Calu3 (cell line): ENCODE data around the gene CBY1. TPM values are rescaled to one million over a fixed set of nuclear protein-coding genes. Genes with fewer than 3 reads are reported as not detected.
A peak's percentile ranks its signal among the peaks of the same experiment; 100 is the strongest.

Source experiments
- BruUV-seq: library from RNA; stranded (reverse); fragments of 400-500 nt; replicated peaks from 2 replicates; lab custom pipeline; 2021; lab: Mats Ljungman, UMichigan
- CTCF ChIA-PET: fragments of 300-600 bp; sonication (Branson Sonifier 250); formaldehyde crosslinking; loops from one replicate; lab custom pipeline; 2022; ENCODE audit warnings: antibody characterized with exemption; lab: Charles Lee
- DNase-seq: peaks from one replicate; pipeline ENCODE4 v3.0.0; 2022
- H3K27ac Mint-ChIP-seq: one replicate; pipeline ENCODE4 v1.8.0; 2022; ENCODE audit warnings: mixed read lengths; ENCODE audit not compliant: unreplicated experiment
- H3K27me3 Mint-ChIP-seq: one replicate; pipeline ENCODE4 v1.8.0; 2022; ENCODE audit warnings: mixed read lengths; ENCODE audit not compliant: unreplicated experiment
- H3K36me3 Mint-ChIP-seq: one replicate; pipeline ENCODE4 v1.8.0; 2022; ENCODE audit warnings: mild to moderate bottlenecking, moderate library complexity, mixed read lengths; ENCODE audit not compliant: insufficient read depth, unreplicated experiment
- H3K4me1 Mint-ChIP-seq: one replicate; pipeline ENCODE4 v1.8.0; 2022; ENCODE audit warnings: mild to moderate bottlenecking, low read depth, mixed read lengths; ENCODE audit not compliant: unreplicated experiment
- H3K4me3 Mint-ChIP-seq: one replicate; pipeline ENCODE4 v1.8.0; 2022; ENCODE audit warnings: mild to moderate bottlenecking, low read depth, moderate library complexity, mixed read lengths; ENCODE audit not compliant: unreplicated experiment
- H3K9me3 Mint-ChIP-seq: one replicate; pipeline ENCODE4 v1.8.0; 2022; ENCODE audit warnings: low read depth, mixed read lengths; ENCODE audit not compliant: unreplicated experiment
- CTCF ChIP-seq: fragments of 200-600 bp; IDR thresholded peaks from one replicate; pipeline ENCODE4 v1.8.0; 2022; ENCODE audit warnings: antibody characterized with exemption; ENCODE audit not compliant: unreplicated experiment
- intact Hi-C: fragments of 100-400 bp; cut with micrococcal nuclease; formaldehyde crosslinking; loops from one replicate; pipeline ENCODE4 v1.10.0; 2022; ENCODE audit not compliant: unreplicated experiment
- total RNA-seq: library from RNA; stranded (reverse); gene quantifications from 2 replicates; pipeline ENCODE4 v1.2.3, GENCODE V29; 2022

The CBY1 gene
- total RNA-seq, 1 experiment from 2014 or later: 40.9 TPM

DNA sequence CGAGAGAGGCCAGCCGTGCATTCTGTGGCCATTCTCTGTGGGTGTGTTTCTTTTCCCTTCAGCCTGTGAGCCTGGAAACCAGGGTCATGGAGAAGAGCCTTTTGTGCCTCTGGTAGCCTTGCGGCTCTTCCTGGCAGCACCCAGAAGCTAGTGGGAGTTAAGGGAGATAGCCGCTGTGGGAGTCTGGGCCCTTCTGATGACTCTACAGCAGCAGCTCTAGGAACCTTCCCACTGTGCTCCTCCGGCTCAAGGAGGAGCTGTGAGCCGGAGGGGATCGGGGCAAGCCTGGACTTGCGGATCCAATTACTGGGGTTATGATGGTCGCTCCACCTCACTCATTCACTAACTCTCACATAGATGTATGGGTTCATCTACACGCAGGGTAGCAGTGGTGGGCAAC is 59.8 kb downstream of the CBY1 start:
- CTCF ChIA-PET: no interaction called here
- no peaks in the 10 kb centered on the region for H3K27me3 Mint-ChIP-seq
- H3K9me3 Mint-ChIP-seq: no peaks in the 10 kb centered on the region
- H3K4me3 Mint-ChIP-seq: no peak overlapping the region
- TF ChIP-seq CTCF: no peak
- peaks cover 48% of the 10 kb centered on the region for H3K4me1 Mint-ChIP-seq
- H3K36me3 Mint-ChIP-seq: peaks cover 50% of the 10 kb centered on the region
- BruUV-seq: no TSS peak
- H3K27ac Mint-ChIP-seq: no peak overlapping the region
- intact Hi-C loops: no loop called here
- no peak for DNase-seq

GRCh38 chr22:38716826-38717225 is 60.4 kb downstream of the CBY1 start:
- Mint-ChIP-seq H3K4me1 (peaks cover 48% of the 10 kb centered on the region), H3K4me3 (no peak overlapping the region), H3K36me3 (peaks cover 48% of the 10 kb centered on the region), H3K27me3 (no peaks in the 10 kb centered on the region), H3K9me3 (no peaks in the 10 kb centered on the region), H3K27ac (no peak overlapping the region)
- no peak for TF ChIP-seq CTCF
- BruUV-seq: no TSS peak
- CTCF ChIA-PET: no interaction called here
- DNase-seq: no peak
- intact Hi-C loops: no loop called here

DNA sequence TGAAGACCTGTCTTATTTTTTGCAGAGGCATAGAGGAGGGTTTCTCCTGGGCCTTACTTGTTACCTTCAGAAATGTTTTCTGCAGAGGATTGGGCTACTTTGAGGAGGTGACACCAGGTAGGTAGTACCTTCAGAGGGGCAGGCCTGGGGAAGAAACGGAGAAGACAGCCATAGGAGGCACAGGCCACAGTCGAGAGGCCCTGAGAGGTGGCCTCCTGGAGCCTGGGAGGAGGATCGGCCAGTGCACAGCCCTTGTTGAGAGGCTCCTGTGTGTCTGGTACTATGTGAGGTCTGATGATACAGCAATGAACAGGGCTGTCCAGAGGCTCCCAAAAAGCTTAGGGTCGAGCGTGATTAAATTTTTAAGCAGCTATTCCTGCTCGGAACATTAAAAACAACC is 60.8 kb downstream of the CBY1 start:
- H3K9me3 Mint-ChIP-seq: no peaks in the 10 kb centered on the region
- no peak overlapping the region for H3K4me3 Mint-ChIP-seq
- BruUV-seq: no TSS peak
- no peak for DNase-seq
- peaks cover 48% of the 10 kb centered on the region for H3K36me3 Mint-ChIP-seq
- CTCF ChIA-PET: no interaction called here
- H3K27ac Mint-ChIP-seq: no peak overlapping the region
- H3K4me1 Mint-ChIP-seq: peaks cover 45% of the 10 kb centered on the region
- intact Hi-C loops: no loop called here
- no peaks in the 10 kb centered on the region for H3K27me3 Mint-ChIP-seq
- no peak for TF ChIP-seq CTCF

- TF ChIP-seq CTCF: peak; percentile 83
- H3K27ac Mint-ChIP-seq: peak overlapping the region; percentile 21
- CTCF ChIA-PET: interaction anchor here (0.5 to 1.6 kb wide), 6 partner anchors 11 to 171 kb away, joined by 3 to 7 read pairs (median 4); partner anchors contain the start of gene TOMM22
- H3K4me3 Mint-ChIP-seq: no peak overlapping the region
- no TSS peak for BruUV-seq
- peaks cover 49% of the 10 kb centered on the region for H3K36me3 Mint-ChIP-seq
- DNase-seq: peak; percentile 77
- no peaks in the 10 kb centered on the region for H3K9me3 Mint-ChIP-seq
- H3K4me1 Mint-ChIP-seq: peaks cover 33% of the 10 kb centered on the region
- intact Hi-C loops: no loop called here
- no peaks in the 10 kb centered on the region for H3K27me3 Mint-ChIP-seq
These were observed 62.0 kb downstream of the CBY1 start for GRCh38 chr22:38718414-38718813.
